Activated CD8-positive, alpha-beta T cell treated with anti-CD3 and anti-CD28 coated beads for 36 hours (primary cell): ENCODE data around the gene KMT2A. TPM values are rescaled to one million over a fixed set of nuclear protein-coding genes. Genes with fewer than 3 reads are reported as not detected.
A peak's percentile ranks its signal among the peaks of the same experiment; 100 is the strongest.

ENCODE experiments used
- ATAC-seq: fragments of 200-7000 bp; cut with Tn5 transposase; one replicate; pipeline ENCODE4 v1.10.0; 2021; ENCODE audit warnings: mild to moderate bottlenecking, moderate library complexity
- CTCF ChIA-PET: fragments of 350-600 bp; sonication (Branson Sonifier 250); formaldehyde crosslinking; loops from one replicate; lab custom pipeline; 2021; ENCODE audit warnings: antibody characterized with exemption; lab: Charles Lee
- POLR2A ChIA-PET: fragments of 350-600 bp; sonication (Branson Sonifier 250); formaldehyde crosslinking; loops from one replicate; lab custom pipeline; 2021; ENCODE audit warnings: antibody characterized with exemption; lab: Charles Lee
- DNase-seq: peaks from one replicate; pipeline ENCODE4 v3.0.0-alpha.2; 2020
- H3K27ac Mint-ChIP-seq: one replicate; pipeline ENCODE4 v1.8.0; 2021; ENCODE audit warnings: mild to moderate bottlenecking, mixed read lengths
- H3K27me3 Mint-ChIP-seq: one replicate; pipeline ENCODE4 v1.8.0; 2021; ENCODE audit warnings: mixed read lengths
- H3K36me3 Mint-ChIP-seq: one replicate; pipeline ENCODE4 v1.8.0; 2021; ENCODE audit warnings: low read depth, mixed read lengths
- H3K4me1 Mint-ChIP-seq: one replicate; pipeline ENCODE4 v1.8.0; 2021; ENCODE audit warnings: low read depth, mixed read lengths
- H3K4me3 Mint-ChIP-seq: one replicate; pipeline ENCODE4 v1.8.0; 2021; ENCODE audit warnings: mild to moderate bottlenecking, moderate library complexity, mixed read lengths
- H3K9me3 Mint-ChIP-seq: one replicate; pipeline ENCODE4 v1.8.0; 2021; ENCODE audit warnings: mixed read lengths
- intact Hi-C: fragments of 100-400 bp; cut with micrococcal nuclease; formaldehyde crosslinking; loops from one replicate; pipeline ENCODE4 v1.10.0; 2022
- total RNA-seq, 2 experiments: library from RNA; stranded (reverse); gene quantifications; one replicate each; pipeline ENCODE4 v1.2.3, GENCODE V29; 2021
- TF ChIP-seq, protein P1 (sequence below): fragments of 200-600 bp; IDR thresholded peaks from one replicate; pipeline ENCODE4 v1.8.0; 2022; ENCODE audit warnings: antibody characterized with exemption, mild to moderate bottlenecking

Gene KMT2A
- total RNA-seq, 2 experiments from 2014 or later: 68.8 to 75.0 TPM

DNA sequence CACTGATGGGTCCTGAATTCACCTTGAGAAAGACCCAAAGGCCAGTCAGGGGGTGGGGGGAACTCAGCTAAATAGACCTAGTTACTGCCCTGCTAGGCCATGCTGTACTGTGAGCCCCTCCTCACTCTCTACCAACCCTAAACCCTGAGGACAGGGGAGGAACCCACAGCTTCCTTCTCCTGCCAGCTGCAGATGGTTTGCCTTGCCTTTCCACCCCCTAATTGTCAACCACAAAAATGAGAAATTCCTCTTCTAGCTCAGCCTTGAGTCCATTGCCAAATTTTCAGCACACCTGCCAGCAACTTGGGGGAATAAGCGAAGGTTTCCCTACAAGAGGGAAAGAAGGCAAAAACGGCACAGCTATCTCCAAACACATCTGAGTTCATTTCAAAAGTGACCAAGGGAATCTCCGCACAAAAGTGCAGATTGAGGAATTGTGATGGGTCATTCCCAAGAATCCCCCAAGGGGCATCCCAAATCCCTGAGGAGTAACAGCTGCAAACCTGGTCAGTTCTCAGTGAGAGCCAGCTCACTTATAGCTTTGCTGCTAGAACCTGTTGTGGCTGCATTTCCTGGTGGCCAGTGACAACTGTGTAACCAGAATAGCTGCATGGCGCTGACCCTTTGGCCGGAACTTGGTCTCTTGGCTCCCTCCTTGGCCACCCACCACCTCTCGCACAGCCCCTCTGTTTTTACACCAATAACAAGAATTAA lies 88.6 kb downstream of the KMT2A start:
- Mint-ChIP-seq H3K4me1 (peaks cover 12% of the 10 kb centered on the region), H3K27me3 (no peaks in the 10 kb centered on the region), H3K4me3 (no peak overlapping the region), H3K9me3 (no peaks in the 10 kb centered on the region), H3K36me3 (peaks cover 13% of the 10 kb centered on the region), H3K27ac (peak overlapping the region; percentile 7)
- ChIA-PET CTCF (interaction anchor here (1.1 kb wide), 1 partner anchor 133 kb away, joined by 3 read pairs; no protein-coding TSS in a partner anchor), POLR2A (interaction anchor here (0.6 to 1.3 kb wide), 3 partner anchors 15 to 97 kb away, joined by 3 to 5 read pairs (median 3); no protein-coding TSS in a partner anchor)
- ATAC-seq (no peak), DNase-seq (no peak)
- intact Hi-C loops: loop anchor here (5.0 kb wide), 1 partner anchor 42 kb away; the partner anchor contains the start of gene IFT46
- TF ChIP-seq, protein P1, sequence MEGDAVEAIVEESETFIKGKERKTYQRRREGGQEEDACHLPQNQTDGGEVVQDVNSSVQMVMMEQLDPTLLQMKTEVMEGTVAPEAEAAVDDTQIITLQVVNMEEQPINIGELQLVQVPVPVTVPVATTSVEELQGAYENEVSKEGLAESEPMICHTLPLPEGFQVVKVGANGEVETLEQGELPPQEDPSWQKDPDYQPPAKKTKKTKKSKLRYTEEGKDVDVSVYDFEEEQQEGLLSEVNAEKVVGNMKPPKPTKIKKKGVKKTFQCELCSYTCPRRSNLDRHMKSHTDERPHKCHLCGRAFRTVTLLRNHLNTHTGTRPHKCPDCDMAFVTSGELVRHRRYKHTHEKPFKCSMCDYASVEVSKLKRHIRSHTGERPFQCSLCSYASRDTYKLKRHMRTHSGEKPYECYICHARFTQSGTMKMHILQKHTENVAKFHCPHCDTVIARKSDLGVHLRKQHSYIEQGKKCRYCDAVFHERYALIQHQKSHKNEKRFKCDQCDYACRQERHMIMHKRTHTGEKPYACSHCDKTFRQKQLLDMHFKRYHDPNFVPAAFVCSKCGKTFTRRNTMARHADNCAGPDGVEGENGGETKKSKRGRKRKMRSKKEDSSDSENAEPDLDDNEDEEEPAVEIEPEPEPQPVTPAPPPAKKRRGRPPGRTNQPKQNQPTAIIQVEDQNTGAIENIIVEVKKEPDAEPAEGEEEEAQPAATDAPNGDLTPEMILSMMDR: no peak

DNA sequence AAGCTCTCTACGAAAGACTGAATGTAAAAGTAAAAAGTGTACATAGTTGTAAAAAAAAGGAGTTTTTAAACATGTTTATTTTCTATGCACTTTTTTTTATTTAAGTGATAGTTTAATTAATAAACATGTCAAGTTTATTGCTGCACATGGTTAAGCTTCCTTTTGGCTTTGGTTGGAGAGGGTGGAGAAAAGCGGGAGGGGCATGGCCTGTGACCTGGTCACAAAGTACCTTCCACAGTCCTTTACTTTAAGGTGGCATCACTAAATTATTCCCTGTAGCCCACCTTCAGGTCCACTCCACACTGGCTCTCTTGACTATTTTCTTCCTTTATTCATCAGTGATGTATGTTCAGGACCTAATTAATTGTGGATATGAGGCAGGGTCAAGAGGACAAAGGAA lies 90.4 kb downstream of the KMT2A start:
- intact Hi-C loops: loop anchor here (5.0 kb wide), 1 partner anchor 41 kb away; the partner anchor contains the start of gene IFT46
- Mint-ChIP-seq H3K27ac (no peak overlapping the region), H3K36me3 (peaks cover 7% of the 10 kb centered on the region), H3K9me3 (no peaks in the 10 kb centered on the region), H3K4me3 (no peak overlapping the region), H3K27me3 (no peaks in the 10 kb centered on the region), H3K4me1 (peaks cover 21% of the 10 kb centered on the region)
- CTCF ChIA-PET: interaction anchor here (1.1 kb wide), 1 partner anchor 11 kb away, joined by 3 read pairs; no protein-coding TSS in a partner anchor
- no peak for DNase-seq
- ATAC-seq: no peak
- TF ChIP-seq, protein P1: no peak
- POLR2A ChIA-PET: no interaction called here

DNA sequence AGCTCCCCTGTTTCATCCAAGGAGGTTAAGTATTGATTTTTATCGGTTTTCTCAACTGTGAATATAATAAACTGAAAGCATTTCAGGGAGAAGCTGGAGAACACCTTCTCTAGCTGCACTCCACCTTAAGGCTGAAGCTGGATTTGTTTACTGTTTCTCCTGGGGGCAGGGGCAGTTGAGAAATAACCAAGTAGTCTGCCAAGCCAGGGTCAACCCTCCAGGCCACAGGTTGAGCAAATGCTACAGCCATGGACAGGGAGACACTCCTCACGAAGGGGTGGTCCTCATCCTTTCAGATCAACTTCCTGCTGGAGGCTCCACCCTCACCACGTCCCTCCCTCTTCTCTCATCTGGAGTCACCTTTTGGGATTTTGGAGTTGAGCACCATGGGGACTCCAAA lies 90.8 kb downstream of the KMT2A start, which contains the start of gene TTC36:
Gene TTC36 (plus strand): TSS at position 366 of the 400 bp plus-strand sequence. CDS start 21 bp downstream, at position 387.
- H3K27ac Mint-ChIP-seq: no peak within 1 kb of the TSS
- H3K36me3 Mint-ChIP-seq: peaks cover 3% of the 10 kb centered on the region
- intact Hi-C loops: loop anchor here (5.0 kb wide), 1 partner anchor 40 kb away; the partner anchor contains the start of gene IFT46
- TF ChIP-seq, protein P1: no peak
- POLR2A ChIA-PET: interaction anchor here (1.6 kb wide), 1 partner anchor 43 kb away, joined by 4 read pairs; no protein-coding TSS in a partner anchor
- CTCF ChIA-PET: interaction anchor here (1.1 kb wide), 1 partner anchor 11 kb away, joined by 3 read pairs; no protein-coding TSS in a partner anchor
- no peaks in the 10 kb centered on the region for H3K9me3 Mint-ChIP-seq
- DNase-seq (no peak), ATAC-seq (no peak)
- no peaks in the 10 kb centered on the region for H3K27me3 Mint-ChIP-seq
- no peak within 1 kb of the TSS for H3K4me3 Mint-ChIP-seq
- peaks cover 25% of the 10 kb centered on the region for H3K4me1 Mint-ChIP-seq

DNA sequence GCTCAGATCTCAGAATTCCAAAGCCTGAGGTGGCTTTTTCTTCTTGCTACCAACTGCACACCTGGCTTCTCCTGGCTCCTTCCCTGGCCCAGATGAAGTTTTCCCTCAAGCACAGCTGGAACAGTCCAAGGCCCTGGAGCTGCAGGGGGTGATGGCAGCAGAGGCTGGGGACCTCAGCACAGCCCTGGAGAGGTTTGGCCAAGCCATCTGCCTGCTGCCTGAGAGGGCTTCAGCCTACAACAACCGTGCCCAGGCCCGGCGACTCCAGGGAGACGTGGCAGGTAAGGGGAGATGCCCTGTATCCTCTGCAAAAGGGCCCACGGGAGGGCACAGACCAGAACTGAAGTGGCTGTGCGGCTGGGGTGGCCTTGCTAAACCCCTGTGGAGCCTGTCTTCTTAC lies 92.2 kb downstream of the KMT2A start:
- POLR2A ChIA-PET: interaction anchor here (0.8 to 1.6 kb wide), 3 partner anchors 20 to 164 kb away, joined by 4 to 7 read pairs (median 4); no protein-coding TSS in a partner anchor
- H3K27me3 Mint-ChIP-seq: no peaks in the 10 kb centered on the region
- H3K9me3 Mint-ChIP-seq: no peaks in the 10 kb centered on the region
- intact Hi-C loops: loop anchor here (5.0 kb wide), 1 partner anchor 39 kb away; the partner anchor contains the start of gene IFT46
- H3K27ac Mint-ChIP-seq: no peak overlapping the region
- H3K4me3 Mint-ChIP-seq: no peak overlapping the region
- ATAC-seq: no peak
- no peak for DNase-seq
- H3K4me1 Mint-ChIP-seq: peaks cover 28% of the 10 kb centered on the region
- H3K36me3 Mint-ChIP-seq: peaks cover 2% of the 10 kb centered on the region
- CTCF ChIA-PET: no interaction called here
- TF ChIP-seq, protein P1: no peak
